ENCODE measurements around the gene COMMD7. TPM values are rescaled to one million over a fixed set of nuclear protein-coding genes. Genes with fewer than 3 reads are reported as not detected.

Gene COMMD7
- total RNA-seq, 4 donors from 2014 or later: 20.3 to 28.9 (median 23.4) TPM

- no peak for TF ChIP-seq CTCF (IDR thresholded peaks at IDR 0.05; ENCODE audit: low read depth)
Observed at GRCh38 chr20:32752458-32753250, 9.4 kb upstream of the COMMD7 start.

GRCh38 chr20:32751702-32752457, 8.6 kb upstream of the COMMD7 start:
- TF ChIP-seq CTCF (IDR thresholded peaks at IDR 0.05; ENCODE audit: low read depth): no peak

- TF ChIP-seq CTCF (IDR thresholded peaks at IDR 0.05; ENCODE audit: low read depth): no peak
Observed at GRCh38 chr20:32751293-32751692, 8.0 kb upstream of the COMMD7 start.

- TF ChIP-seq CTCF (IDR thresholded peaks at IDR 0.05; ENCODE audit: low read depth): no peak
Observed at GRCh38 chr20:32749914-32750637, 6.8 kb upstream of the COMMD7 start.

GRCh38 chr20:32742322-32743236, 688 bp downstream of the COMMD7 start:
- TF ChIP-seq CTCF (IDR thresholded peaks at IDR 0.05; ENCODE audit: low read depth): no peak

- TF ChIP-seq CTCF (IDR thresholded peaks at IDR 0.05; ENCODE audit: low read depth): no peak
Observed at GRCh38 chr20:32741151-32741550, 2.1 kb downstream of the COMMD7 start.

All from subcutaneous adipose tissue (tissue), 4 donors.